ENCODE data around the gene TMEM200C.

The TMEM200C gene

GRCh38 chr18:5895299-5895875 is at the start of gene TMEM200C:
Gene TMEM200C, minus strand, starts transcription at chr18:5895522. Its CDS starts 3,459 bp downstream, at chr18:5892063.
- DNase-seq (ENCODE audit: low read depth in 3 of 3), result no peak

- no peak for DNase-seq (ENCODE audit: low read depth in 3 of 3)
These were observed 49.1 kb upstream of the TMEM200C start for GRCh38 chr18:5944448-5944847.

DNA sequence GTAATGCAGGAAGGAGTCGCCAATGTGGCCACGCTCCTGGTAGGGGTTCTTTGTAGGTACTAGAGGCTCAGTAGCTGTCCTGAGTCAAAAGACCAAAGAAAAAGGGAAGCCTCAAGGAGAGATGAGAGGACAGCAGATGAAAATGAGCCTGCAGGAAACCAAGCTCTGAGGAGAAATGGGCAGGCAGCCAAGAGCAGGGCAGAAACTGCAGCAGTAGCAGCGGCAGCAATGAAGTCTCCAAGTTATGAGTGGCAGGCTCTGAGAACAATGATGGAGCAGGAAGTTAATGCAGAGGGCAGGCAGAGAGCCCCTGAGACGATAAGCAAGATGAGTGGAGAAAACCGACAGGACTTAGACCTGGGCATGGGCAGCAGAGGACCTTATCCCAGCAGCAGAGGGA is 48.2 kb upstream of the TMEM200C start:
- DNase-seq (ENCODE audit: low read depth in 3 of 3), result no peak

DNA sequence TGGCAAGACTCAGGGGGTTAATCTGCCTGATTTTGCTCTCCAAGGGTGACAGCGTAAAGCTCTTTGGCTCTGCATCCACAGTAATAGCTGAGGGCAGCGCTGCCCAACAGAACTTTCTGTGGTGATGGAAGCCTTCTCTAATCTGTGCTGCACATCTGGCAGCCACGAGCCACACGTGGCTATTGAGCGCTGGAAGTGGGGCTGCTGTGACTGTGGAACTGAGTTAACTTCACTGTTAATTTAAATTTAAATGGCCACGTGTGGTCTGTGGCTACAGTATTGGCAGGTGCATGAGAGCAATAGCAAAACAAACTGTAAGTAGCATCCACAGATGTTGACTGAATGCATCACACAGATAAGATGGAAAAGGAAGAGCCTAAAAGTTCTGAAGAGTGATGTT is 47.3 kb upstream of the TMEM200C start:
- DNase-seq (ENCODE audit: low read depth in 3 of 3), result no peak

- no peak for DNase-seq (ENCODE audit: low read depth in 3 of 3)
These were observed 46.6 kb upstream of the TMEM200C start for GRCh38 chr18:5941890-5942289.

GRCh38 chr18:5939801-5940667 is 44.7 kb upstream of the TMEM200C start:
- DNase-seq (ENCODE audit: low read depth in 3 of 3), result no peak

DNA sequence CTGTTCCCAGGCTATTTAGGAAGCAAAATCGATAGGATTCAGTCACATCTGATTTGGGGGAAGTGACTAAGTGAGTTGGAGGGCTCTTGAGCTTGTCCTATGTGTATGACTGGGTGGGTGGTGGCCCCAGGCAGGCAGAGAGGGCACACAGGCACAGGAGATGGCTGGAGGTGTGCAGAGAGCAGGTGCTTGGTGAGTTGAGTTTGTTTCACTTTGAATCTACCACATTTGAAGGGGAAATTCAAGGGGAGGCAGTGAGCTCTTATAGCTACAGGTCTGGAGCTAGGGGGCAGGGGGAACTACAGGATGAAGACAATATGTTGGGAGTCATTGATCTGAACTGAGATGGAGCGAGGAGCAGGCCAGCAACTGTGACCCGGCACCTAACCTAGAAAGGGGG is 42.5 kb upstream of the TMEM200C start:
- DNase-seq (ENCODE audit: low read depth in 3 of 3), result no peak

DNA sequence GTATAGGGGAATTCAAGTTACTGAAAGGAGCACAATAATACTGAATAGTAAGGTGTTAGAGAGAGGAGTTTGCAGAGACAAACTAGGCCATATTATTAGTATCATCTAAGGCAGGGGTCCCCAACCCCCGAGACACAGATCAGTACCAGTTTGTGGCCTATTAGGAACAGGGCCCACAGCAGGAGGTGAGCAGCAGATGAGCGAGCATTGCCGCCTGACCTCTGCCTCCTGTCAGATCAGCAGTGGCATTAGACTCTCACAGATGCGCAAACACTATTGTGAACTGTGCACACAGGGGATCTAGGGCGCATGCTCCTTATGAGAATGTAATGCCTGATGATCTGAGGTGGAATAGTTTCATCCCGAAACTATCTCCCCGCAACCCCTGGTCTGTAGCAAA is 41.8 kb upstream of the TMEM200C start:
- DNase-seq (ENCODE audit: low read depth in 3 of 3), result no peak

- DNase-seq (ENCODE audit: low read depth in 3 of 3), result no peak
These were observed 35.5 kb upstream of the TMEM200C start for GRCh38 chr18:5930789-5931188.

GRCh38 chr18:5918205-5918858 is 23.0 kb upstream of the TMEM200C start:
- DNase-seq (ENCODE audit: low read depth in 3 of 3), result no peak

- no peak for DNase-seq (ENCODE audit: low read depth in 3 of 3)
These were observed 19.6 kb upstream of the TMEM200C start for GRCh38 chr18:5914951-5915350.

DNA sequence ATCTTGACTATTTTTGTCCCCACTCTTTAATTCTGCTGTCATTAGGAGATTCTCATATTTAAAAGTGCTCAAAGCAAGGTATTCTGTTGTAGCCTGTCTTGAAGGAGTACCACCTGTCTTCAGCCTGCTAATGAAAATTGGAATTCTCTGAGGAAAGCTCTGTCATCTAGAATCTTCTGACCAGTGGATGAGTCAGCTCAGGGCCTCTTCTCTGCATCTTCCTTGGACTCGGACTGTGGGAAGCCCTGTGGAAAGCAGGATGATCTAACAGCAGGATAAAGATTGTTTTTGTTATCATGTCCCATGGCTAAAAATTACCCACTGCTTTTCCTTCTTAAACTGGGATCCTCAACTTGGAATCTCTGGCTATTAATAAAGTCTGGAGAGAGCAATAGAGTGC is 18.7 kb upstream of the TMEM200C start:
- DNase-seq (ENCODE audit: low read depth in 3 of 3), result no peak

DNA sequence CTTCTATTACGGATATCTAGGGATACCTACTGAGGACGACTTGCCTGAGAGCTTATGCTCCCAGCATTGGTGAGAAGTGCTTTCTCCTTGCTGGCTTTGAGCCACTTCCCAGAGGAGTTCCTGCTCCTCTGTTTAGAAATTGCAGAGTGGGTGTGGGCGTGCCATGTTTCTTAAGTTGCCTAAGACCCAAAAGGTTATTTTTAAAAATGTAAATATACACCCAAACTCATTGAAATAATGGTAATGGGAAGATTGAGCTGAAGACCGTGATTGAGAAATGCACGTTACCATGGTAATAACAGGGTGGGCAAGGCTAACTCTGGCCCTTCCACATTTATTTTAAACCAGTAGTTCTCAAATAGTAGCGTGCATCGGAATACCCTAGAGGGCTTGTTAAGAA is 17.2 kb upstream of the TMEM200C start:
- no peak for DNase-seq (ENCODE audit: low read depth in 3 of 3)

DNA sequence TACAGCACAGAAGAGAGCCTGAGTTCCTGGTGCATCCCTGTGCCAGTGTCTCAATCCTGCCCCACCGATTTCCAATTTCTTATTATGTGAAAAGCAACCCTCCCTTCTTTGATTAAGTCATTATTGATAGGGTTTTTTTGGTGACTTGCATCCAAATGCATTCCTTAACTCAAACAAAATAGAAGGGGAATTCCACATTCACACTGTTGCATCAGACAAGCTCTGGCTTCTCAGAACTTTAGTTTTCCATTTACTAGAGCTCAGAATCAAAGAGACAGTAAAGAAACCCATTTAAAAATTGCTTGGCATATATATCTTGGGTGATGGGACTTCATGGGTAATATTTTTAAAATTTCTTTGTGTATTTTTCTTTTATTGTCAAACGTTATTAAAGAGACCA is 13.8 kb upstream of the TMEM200C start:
- DNase-seq (ENCODE audit: low read depth in 3 of 3), result no peak

DNA sequence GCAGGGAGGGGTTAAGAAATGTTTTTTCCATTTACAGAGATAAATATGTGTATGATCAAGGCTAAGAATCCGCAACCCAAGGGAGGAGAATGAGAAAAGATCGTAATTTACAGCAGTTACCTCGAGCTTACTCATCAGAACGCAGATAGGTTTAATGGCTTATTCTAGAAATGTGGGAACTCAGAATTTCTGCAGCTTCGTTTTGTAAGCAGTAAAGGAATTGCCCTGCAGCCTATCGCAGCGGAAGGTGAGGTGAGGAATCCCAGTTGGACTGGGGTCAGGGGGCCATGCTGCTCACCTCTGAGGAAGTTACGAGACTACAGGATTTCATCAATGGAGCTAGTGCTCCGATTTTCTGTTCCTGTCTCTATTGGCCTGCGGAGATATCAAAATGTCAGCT is 8.1 kb upstream of the TMEM200C start:
- DNase-seq (ENCODE audit: low read depth in 3 of 3), result no peak

- DNase-seq (ENCODE audit: low read depth in 3 of 3), result no peak
These were observed 4.9 kb upstream of the TMEM200C start for GRCh38 chr18:5900262-5900661.

DNA sequence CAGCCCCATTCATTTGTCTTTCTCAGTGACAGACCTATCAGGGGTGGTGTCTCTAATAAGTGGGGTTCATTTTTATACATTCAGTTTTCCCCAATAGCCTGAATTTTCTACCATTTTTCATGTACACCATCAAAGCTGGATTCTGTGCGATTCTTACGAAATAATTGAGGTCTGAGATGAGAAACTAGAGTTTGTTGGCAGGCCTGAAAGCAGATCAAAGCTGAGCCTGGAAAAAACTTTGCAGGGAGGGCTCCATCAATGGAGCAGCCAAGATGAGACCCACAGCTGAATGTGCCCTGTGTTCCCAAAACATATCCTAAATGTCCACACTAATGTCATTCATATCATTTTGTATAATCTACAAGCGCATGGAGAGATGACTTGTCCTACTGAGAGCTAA is 4.5 kb upstream of the TMEM200C start:
- no peak for DNase-seq (ENCODE audit: low read depth in 3 of 3)

DNA sequence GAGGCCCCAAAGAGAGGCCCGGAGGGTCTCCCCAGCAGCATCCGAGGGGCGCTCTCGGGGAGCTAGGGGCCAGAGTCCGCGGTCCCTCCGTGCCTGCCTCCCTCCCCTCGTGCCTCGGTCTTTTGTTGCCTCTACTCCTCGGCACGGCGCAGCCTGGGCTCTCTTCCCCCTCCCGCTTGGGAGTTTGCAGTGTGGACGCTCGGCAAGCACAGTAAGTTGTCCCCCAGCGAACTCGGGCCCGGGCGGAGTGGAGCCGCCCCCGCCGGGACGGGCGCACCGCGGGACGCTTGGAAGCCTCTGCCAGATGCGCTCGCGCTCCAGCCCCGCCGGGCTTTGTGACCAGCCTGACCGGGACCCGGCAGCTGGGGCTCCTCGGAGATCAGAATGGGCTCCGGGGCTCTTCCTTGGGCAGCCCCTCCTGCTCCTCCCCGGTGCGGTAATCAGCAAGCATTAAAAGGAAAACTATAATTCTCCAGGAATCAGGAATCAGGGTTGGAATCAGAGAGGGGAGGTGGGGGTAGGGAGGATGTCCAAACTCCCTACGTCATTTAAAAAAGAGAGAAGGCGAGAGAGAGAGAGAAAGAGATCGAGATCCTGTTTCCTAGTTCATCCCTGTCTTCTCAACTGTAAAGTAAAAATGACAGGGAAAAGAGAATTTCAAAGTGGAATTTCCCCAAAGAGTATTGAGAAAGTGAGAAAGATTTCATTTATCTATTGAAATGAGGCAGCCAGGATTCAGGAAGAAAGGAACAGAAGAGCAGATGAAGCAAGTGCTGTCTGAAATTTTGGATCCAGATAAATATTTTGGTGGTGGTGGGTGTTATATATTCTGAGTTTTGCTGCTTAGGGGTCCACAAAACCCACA is 786 bp upstream of the TMEM200C start:
- no peak for DNase-seq (ENCODE audit: low read depth in 3 of 3)

DNA sequence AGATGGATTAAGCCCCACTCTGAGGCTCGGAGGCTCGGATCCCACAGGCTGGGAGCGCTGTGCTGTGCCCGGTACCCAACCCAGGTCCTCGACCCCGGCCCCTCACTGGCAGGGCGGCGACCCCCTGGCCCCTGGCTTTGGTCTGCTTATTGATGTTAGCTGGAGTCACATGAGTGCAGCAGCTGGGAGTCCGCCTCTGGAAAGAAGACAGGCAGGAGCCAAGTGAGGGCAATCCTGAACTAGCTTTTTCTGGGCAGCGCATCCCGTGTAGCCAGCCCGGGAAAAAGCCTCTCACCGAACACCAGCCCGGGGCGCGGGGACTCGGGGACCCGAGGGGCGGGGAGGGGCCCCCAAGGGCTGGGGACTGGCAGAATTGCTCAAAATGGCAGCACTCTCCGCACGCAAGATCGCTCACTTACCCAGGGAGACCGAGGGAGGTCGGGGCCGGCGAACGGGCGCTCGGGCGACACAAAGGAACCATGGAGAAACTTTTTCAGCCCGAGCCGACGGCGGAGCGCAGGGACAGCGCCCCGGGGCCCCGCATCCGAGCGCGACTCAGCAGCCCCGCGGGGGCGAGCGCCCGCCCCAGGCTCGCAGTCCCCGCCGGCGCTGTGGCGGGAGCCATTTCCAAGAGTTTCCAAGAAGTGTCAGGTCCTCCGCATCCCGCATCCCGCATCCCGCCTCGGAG is 567 bp downstream of the TMEM200C start:
- no peak for DNase-seq (ENCODE audit: low read depth in 3 of 3)

DNA sequence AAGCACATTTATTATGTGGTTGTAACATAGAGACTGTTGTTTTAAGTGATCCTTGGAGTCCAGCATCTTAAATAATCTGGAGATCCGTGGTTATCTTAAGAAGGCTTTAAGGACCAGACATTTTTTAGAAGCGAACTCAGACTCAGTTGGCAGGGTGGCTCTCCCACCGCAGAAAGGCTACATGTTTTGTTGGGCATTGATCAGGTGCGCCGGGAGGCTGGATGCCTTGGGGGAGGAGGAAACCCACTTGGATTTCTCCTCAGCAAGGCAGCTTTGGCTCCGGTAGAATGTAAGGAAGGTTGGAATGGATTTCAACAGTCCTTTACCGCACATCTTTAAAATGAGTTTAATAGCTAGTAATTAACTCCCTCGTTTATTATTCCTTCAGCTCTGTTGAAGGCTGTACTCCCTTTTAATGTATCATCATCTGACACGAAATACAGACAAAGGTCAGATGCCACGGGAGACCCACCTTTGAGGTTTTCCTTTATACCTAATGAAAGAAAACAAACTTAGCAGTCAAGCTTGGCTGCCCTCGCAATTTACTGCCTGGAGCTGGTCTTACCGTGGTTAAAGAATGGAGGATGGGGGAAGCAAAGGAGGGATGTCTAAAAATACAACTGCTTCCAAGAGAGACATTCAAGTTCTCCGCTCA is 1.2 kb downstream of the TMEM200C start:
- no peak for DNase-seq (ENCODE audit: low read depth in 3 of 3)

Measured in stimulated activated CD4-positive, alpha-beta T cell treated with anti-CD3 and anti-CD28 coated beads, TNF-alpha, amount 100 ng/mL, for 4 hours (primary cell).